Karpas-422 (cell line): ENCODE measurements around the gene RUBCNL. TPM values are rescaled to one million over a fixed set of nuclear protein-coding genes. Genes with fewer than 3 reads are reported as not detected.
"Not testable (repeated sequence)": the region's sequence is repeated elsewhere in the genome, so short reads cannot be mapped to it uniquely, and the experiment has no call there.

ENCODE experiments used
- DNase-seq: peaks from one replicate; pipeline ENCODE4 v3.0.0-alpha.2; 2015
- H2AFZ ChIP-seq: fragments of 200-600 bp; sonication (generic); 2 replicates; pipeline ENCODE4 v1.6.1; 2014; ENCODE audit warnings: antibody characterized with exemption, low read length, mixed read lengths
- H3K27ac ChIP-seq: fragments of 200-600 bp; sonication (generic); 2 replicates; pipeline ENCODE4 v1.5.1; 2014; ENCODE audit warnings: mild to moderate bottlenecking, low read length, moderate library complexity
- H3K27me3 ChIP-seq: fragments of 200-600 bp; sonication (generic); 2 replicates; pipeline ENCODE4 v1.6.1; 2014; ENCODE audit warnings: low read length, mixed read lengths
- H3K36me3 ChIP-seq: fragments of 200-600 bp; sonication (generic); 2 replicates; pipeline ENCODE4 v1.6.1; 2014; ENCODE audit warnings: low read length, mixed read lengths; ENCODE audit not compliant: insufficient read depth
- H3K4me1 ChIP-seq: fragments of 200-600 bp; sonication (generic); 2 replicates; pipeline ENCODE4 v1.6.1; 2014; ENCODE audit warnings: mild to moderate bottlenecking, low read length, mixed read lengths
- H3K4me2 ChIP-seq: fragments of 200-600 bp; sonication (generic); 2 replicates; pipeline ENCODE4 v1.6.1; 2014; ENCODE audit warnings: low read length, low read depth, mild to moderate bottlenecking; ENCODE audit not compliant: poor library complexity, severe bottlenecking
- H3K4me3 ChIP-seq: fragments of 200-600 bp; sonication (generic); 2 replicates; pipeline ENCODE4 v1.5.1; 2014; ENCODE audit warnings: mild to moderate bottlenecking, antibody characterized with exemption, low read length, mixed read lengths
- H3K79me2 ChIP-seq: fragments of 200-600 bp; sonication (generic); 2 replicates; pipeline ENCODE4 v1.6.1; 2014; ENCODE audit warnings: mild to moderate bottlenecking, low read length, mixed read lengths
- H3K9ac ChIP-seq: fragments of 200-600 bp; sonication (generic); 2 replicates; pipeline ENCODE4 v1.6.0; 2014; ENCODE audit warnings: low read length
- H3K9me2 ChIP-seq: fragments of 200-600 bp; sonication (generic), shearing (Covaris generic); replicated peaks from 2 replicates; pipeline ENCODE4 v1.6.0; 2014; ENCODE audit warnings: mild to moderate bottlenecking, low read length, moderate library complexity; ENCODE audit not compliant: insufficient read depth
- H3K9me3 ChIP-seq: fragments of 300-700, 200-600 bp; sonication (generic); 2 replicates; pipeline ENCODE4 v1.6.1; 2014; ENCODE audit warnings: low read length, mixed read lengths
- H4K20me1 ChIP-seq: fragments of 200-600 bp; sonication (generic); 2 replicates; pipeline ENCODE4 v1.6.1; 2014; ENCODE audit warnings: mild to moderate bottlenecking, antibody characterized with exemption, low read length, low read depth; ENCODE audit not compliant: insufficient read depth
- total RNA-seq: library from RNA; depleted of rRNA; stranded (reverse); fragments of >200 nt; shearing (Covaris generic); gene quantifications from 2 replicates; pipeline ENCODE4 v1.2.3, GENCODE V29; 2014; ENCODE audit warnings: low replicate concordance

The RUBCNL gene
- total RNA-seq, 1 experiment from 2014 or later, result not detected

DNA sequence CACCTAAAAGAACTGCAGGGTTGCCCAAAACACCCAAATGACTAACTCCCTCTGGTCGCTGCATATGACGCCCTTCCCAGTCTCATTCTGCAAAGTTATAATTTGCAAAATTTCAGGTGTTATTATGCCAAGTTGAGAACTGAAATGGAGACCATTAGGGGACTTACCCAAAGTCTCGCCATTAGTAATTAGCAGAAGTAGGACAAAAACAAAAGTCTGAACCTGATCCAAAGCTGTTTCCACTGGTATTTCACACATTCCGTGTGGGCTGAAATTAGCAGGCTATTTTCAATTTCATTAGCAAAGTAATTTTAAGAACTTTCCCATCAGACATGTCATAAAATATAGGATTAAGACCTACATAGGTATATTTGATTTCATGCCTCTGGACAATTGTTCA is 6.8 kb downstream of the RUBCNL start:
- Histone ChIP-seq H3K9ac (no peak overlapping the region), H3K9me2 (no peaks in the 10 kb centered on the region), H3K4me3 (no peak overlapping the region), H2AFZ (no peak overlapping the region), H3K27ac (no peak overlapping the region), H3K36me3 (no peaks in the 10 kb centered on the region), H3K4me1 (peaks cover 17% of the 10 kb centered on the region), H3K4me2 (no peak overlapping the region), H3K27me3 (no peaks in the 10 kb centered on the region; the same call in 1 of the 2 replicates), H3K9me3 (no peaks in the 10 kb centered on the region), H4K20me1 (no peaks in the 10 kb centered on the region), H3K79me2 (no peaks in the 10 kb centered on the region)
- DNase-seq, result no peak

DNA sequence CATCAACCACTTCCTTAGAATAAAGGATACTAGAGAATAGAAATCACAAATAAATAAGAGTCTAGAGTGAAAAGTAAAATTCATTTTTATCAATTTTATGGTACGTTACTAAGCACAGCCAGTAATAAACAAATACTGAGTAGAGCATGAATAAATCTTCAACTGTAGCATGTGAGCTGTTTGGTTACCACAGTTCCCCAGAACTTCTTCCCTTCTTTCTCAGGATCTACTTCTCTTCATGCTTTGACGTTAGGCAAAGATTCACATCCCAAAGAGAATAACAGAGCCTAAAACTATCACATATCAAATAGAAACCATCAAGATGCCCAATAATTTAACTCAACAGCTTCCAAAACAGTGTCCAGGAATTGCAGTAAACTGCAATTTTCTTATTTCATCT is 7.4 kb downstream of the RUBCNL start:
- Histone ChIP-seq H2AFZ (no peak overlapping the region), H3K36me3 (no peaks in the 10 kb centered on the region), H3K9me3 (no peaks in the 10 kb centered on the region), H3K79me2 (no peaks in the 10 kb centered on the region), H3K9me2 (no peaks in the 10 kb centered on the region), H3K4me3 (no peak overlapping the region), H3K4me2 (no peak overlapping the region), H4K20me1 (no peaks in the 10 kb centered on the region), H3K9ac (no peak overlapping the region), H3K27me3 (no peaks in the 10 kb centered on the region; the same call in 1 of the 2 replicates), H3K4me1 (peaks cover 17% of the 10 kb centered on the region), H3K27ac (no peak overlapping the region)
- DNase-seq, result no peak

GRCh38 chr13:46378411-46378810 is 8.6 kb downstream of the RUBCNL start:
- no peak overlapping the region for H3K9ac ChIP-seq
- H3K4me3 ChIP-seq, result no peak overlapping the region
- no peaks in the 10 kb centered on the region for H3K9me3 ChIP-seq
- DNase-seq, result no peak
- H3K79me2 ChIP-seq, result no peaks in the 10 kb centered on the region
- H3K27ac ChIP-seq, result no peak overlapping the region
- H3K36me3 ChIP-seq, result no peaks in the 10 kb centered on the region
- H4K20me1 ChIP-seq, result no peaks in the 10 kb centered on the region
- H2AFZ ChIP-seq, result no peak overlapping the region
- no peaks in the 10 kb centered on the region for H3K9me2 ChIP-seq
- H3K4me1 ChIP-seq, result peaks cover 15% of the 10 kb centered on the region
- no peak overlapping the region for H3K4me2 ChIP-seq
- no peaks in the 10 kb centered on the region for H3K27me3 ChIP-seq

DNA sequence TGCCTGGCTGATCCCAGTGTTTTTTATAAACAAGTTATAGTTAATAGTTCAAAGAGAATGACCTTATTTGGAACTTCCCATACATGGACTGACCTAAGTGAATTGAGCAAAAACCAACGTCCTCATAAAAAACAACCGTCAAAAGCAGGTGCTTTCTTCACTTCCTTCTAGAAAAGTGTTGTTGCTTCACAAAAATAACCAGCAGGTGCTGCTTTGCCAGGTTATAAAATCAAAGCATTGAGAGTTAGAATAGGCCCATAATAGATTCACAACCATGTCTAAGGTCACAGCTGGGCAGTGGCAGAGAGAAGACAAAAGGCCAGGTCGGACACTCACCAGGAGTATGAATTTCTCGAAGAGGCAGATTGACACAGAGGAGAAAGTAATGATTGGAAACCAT is 9.5 kb downstream of the RUBCNL start:
- Histone ChIP-seq H3K4me2 (no peak overlapping the region), H4K20me1 (no peaks in the 10 kb centered on the region), H3K4me3 (no peak overlapping the region), H3K9ac (no peak overlapping the region), H3K27me3 (no peaks in the 10 kb centered on the region), H2AFZ (no peak overlapping the region), H3K9me2 (no peaks in the 10 kb centered on the region), H3K27ac (no peak overlapping the region), H3K9me3 (no peaks in the 10 kb centered on the region), H3K36me3 (no peaks in the 10 kb centered on the region), H3K4me1 (peaks cover 9% of the 10 kb centered on the region), H3K79me2 (no peaks in the 10 kb centered on the region)
- DNase-seq, result no peak

DNA sequence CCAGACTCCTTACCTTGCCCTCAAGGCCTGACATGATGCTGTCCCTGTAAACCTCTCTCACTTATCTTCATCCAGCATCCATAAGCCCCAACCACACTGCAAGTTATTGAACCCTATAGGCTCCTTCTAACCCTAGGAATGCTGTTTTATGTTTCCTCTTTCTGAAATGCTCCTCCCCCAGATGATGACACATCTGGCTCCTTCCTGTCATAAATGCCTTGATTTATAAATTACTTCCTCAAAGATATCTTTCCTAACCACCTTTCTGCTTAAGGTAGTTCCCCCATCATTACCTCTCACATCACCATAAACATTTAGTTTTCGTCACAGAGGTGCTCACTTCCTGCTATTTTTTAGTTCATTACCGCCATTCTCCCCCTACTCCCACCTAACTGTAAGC is 12.3 kb downstream of the RUBCNL start:
- Histone ChIP-seq H3K9ac (no peak overlapping the region), H3K79me2 (no peaks in the 10 kb centered on the region), H3K9me3 (no peaks in the 10 kb centered on the region), H4K20me1 (no peaks in the 10 kb centered on the region), H3K36me3 (no peaks in the 10 kb centered on the region), H2AFZ (no peak overlapping the region), H3K4me1 (no peaks in the 10 kb centered on the region), H3K27me3 (no peaks in the 10 kb centered on the region), H3K9me2 (no peaks in the 10 kb centered on the region), H3K27ac (no peak overlapping the region), H3K4me2 (no peak overlapping the region), H3K4me3 (no peak overlapping the region)
- no peak for DNase-seq

GRCh38 chr13:46373623-46374022 is 13.4 kb downstream of the RUBCNL start:
- H3K4me1 ChIP-seq, result no peaks in the 10 kb centered on the region
- H3K9ac ChIP-seq, result no peak overlapping the region
- no peaks in the 10 kb centered on the region for H3K9me2 ChIP-seq
- H3K79me2 ChIP-seq, result no peaks in the 10 kb centered on the region
- H3K9me3 ChIP-seq, result no peaks in the 10 kb centered on the region
- H3K4me2 ChIP-seq, result no peak overlapping the region
- no peak overlapping the region for H3K27ac ChIP-seq
- H3K4me3 ChIP-seq, result no peak overlapping the region
- H3K36me3 ChIP-seq, result no peaks in the 10 kb centered on the region
- no peaks in the 10 kb centered on the region for H4K20me1 ChIP-seq
- no peak for DNase-seq
- no peaks in the 10 kb centered on the region for H3K27me3 ChIP-seq
- H2AFZ ChIP-seq, result no peak overlapping the region

DNA sequence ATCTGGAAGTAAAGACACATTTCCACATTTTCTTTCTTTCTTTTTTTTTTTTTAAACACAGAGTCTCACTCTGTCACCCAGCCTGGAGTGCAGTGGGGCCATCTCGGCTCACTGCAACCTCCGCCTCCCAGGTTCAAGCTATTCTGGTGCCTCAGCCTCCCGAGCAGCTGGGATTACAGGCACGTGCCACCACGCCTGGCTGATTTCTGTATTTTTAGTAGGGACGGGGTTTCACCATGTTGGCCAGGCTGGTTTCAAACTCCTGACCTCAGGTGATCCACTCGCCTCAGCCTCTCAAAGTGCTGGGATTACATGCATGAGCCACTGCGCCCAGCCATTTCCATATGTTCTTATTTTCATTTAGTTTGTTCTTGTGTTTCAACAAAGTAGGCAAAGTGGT is 14.1 kb downstream of the RUBCNL start:
- not testable (repeated sequence) for H2AFZ ChIP-seq, H3K4me3 ChIP-seq, H3K9ac ChIP-seq, H3K36me3 ChIP-seq, H3K4me2 ChIP-seq, H3K79me2 ChIP-seq, DNase-seq, H3K27me3 ChIP-seq, H3K9me3 ChIP-seq, H3K9me2 ChIP-seq, H3K27ac ChIP-seq, H4K20me1 ChIP-seq, H3K4me1 ChIP-seq

DNA sequence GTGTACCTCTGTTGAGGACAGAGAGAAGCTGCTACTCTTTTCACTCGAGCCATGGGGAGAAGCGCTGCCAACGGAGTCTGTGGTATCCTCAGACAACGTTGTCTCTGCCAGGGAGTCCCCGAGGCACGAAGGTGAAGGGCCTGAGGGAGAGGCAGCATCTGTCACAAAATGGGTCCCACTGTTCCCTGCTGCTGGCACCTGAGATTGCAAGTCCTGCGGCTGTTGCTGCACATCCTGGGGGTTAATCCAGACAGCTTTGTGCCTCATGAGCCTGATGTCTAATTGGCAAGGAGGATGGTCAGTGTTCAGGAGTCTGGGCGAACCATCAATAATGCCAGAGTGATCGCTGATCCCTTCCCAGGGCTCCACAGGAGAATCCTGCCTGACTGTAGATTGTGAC is 15.0 kb downstream of the RUBCNL start:
- Histone ChIP-seq H3K4me3 (no peak overlapping the region), H3K9me2 (no peaks in the 10 kb centered on the region), H3K27me3 (no peaks in the 10 kb centered on the region), H2AFZ (no peak overlapping the region), H3K27ac (no peak overlapping the region), H3K36me3 (no peaks in the 10 kb centered on the region), H3K79me2 (no peaks in the 10 kb centered on the region), H4K20me1 (no peaks in the 10 kb centered on the region), H3K9me3 (no peaks in the 10 kb centered on the region), H3K4me2 (no peak overlapping the region), H3K9ac (no peak overlapping the region), H3K4me1 (no peaks in the 10 kb centered on the region)
- DNase-seq, result no peak
